Bronchial epithelial cell (primary cell): ENCODE results near the gene ACAP2. TPM values are rescaled to one million over a fixed set of nuclear protein-coding genes. Genes with fewer than 3 reads are reported as not detected.

ENCODE experiments used
- DNase-seq: peaks from one replicate; pipeline ENCODE4 v3.0.0-alpha.2; 2010; ENCODE audit warnings: low read depth
- FAIRE-seq: peaks from 2 replicates; lab custom pipeline; 2011; peaks lifted over from hg19 to GRCh38; lab: Jason Lieb, UNC
- H3K27me3 ChIP-seq: 2 replicates; pipeline ENCODE4 v1.5.1; 2011; ENCODE audit warnings: low read length; ENCODE audit not compliant: control insufficient read depth, insufficient read depth
- H3K36me3 ChIP-seq: 2 replicates; pipeline ENCODE4 v1.5.1; 2011; ENCODE audit warnings: low read length; ENCODE audit not compliant: control insufficient read depth, insufficient read depth
- H3K4me3 ChIP-seq: 2 replicates; pipeline ENCODE4 v1.5.1; 2011; ENCODE audit warnings: mild to moderate bottlenecking, low read depth, low read length, control low read depth
- CTCF ChIP-seq: IDR thresholded peaks from 2 replicates; pipeline ENCODE4 v1.5.1; 2011; ENCODE audit warnings: mild to moderate bottlenecking, moderate library complexity, low read length, control low read depth, inconsistent platforms; ENCODE audit not compliant: insufficient read depth, severe bottlenecking
- total RNA-seq: library from RNA; depleted of rRNA; stranded (reverse); fragments of >200 nt; gene quantifications from 2 replicates; pipeline ENCODE4 v1.2.1, GENCODE V29; 2014

The ACAP2 gene
- total RNA-seq, 1 donor from 2014 or later = 51.9 TPM

GRCh38 chr3:195274259-195274966, 168.4 kb downstream of the ACAP2 start:
- no peak for TF ChIP-seq CTCF

GRCh38 chr3:195271410-195272243, 171.2 kb downstream of the ACAP2 start:
- peak; percentile 64 for DNase-seq
- TF ChIP-seq CTCF = peak; percentile 92

More at GRCh38 chr3:195274259-195274966, 168.4 kb downstream of the ACAP2 start:
- peaks cover 1% of the 10 kb centered on the region for H3K36me3 ChIP-seq
- DNase-seq (no peak), FAIRE-seq (no peak)
- no peaks in the 10 kb centered on the region for H3K27me3 ChIP-seq
- H3K4me3 ChIP-seq = no peak overlapping the region

GRCh38 chr3:195270817-195271409, 171.9 kb downstream of the ACAP2 start, which contains the start of gene XXYLT1:
Gene XXYLT1, minus strand, starts transcription at chr3:195271159. Its CDS starts 101 bp downstream, at chr3:195271058.
- Histone ChIP-seq H3K4me3 (peak within 1 kb of the TSS; percentile 60), H3K36me3 (no peaks in the 10 kb centered on the region), H3K27me3 (no peaks in the 10 kb centered on the region)
- FAIRE-seq (no peak), DNase-seq (peak; percentile 59)
- TF ChIP-seq CTCF = peak; percentile 68

More at GRCh38 chr3:195271410-195272243, 171.2 kb downstream of the ACAP2 start:
- FAIRE-seq = no peak
- Histone ChIP-seq H3K4me3 (peak overlapping the region; percentile 60), H3K36me3 (no peaks in the 10 kb centered on the region), H3K27me3 (no peaks in the 10 kb centered on the region)

GRCh38 chr3:195270079-195270816, 172.6 kb downstream of the ACAP2 start:
- FAIRE-seq (no peak), DNase-seq (peak; percentile 26)
- peak; percentile 26 for TF ChIP-seq CTCF
- H3K27me3 ChIP-seq = no peaks in the 10 kb centered on the region
- peak overlapping the region; percentile 60 for H3K4me3 ChIP-seq
- H3K36me3 ChIP-seq = no peaks in the 10 kb centered on the region

GRCh38 chr3:195269375-195270078, 173.3 kb downstream of the ACAP2 start:
- no peak for TF ChIP-seq CTCF
- no peaks in the 10 kb centered on the region for H3K36me3 ChIP-seq

More at GRCh38 chr3:195269375-195270078, 173.3 kb downstream of the ACAP2 start:
- peak overlapping the region; percentile 60 for H3K4me3 ChIP-seq
- no peak for FAIRE-seq
- H3K27me3 ChIP-seq = no peaks in the 10 kb centered on the region
- no peak for DNase-seq
